BJ (cell line): ENCODE measurements around the gene ATP6V0E1. TPM values are rescaled to one million over a fixed set of nuclear protein-coding genes. Genes with fewer than 3 reads are reported as not detected.

Experiments used
- CTCF ChIA-PET: fragments of 350-600 bp; formaldehyde crosslinking; extraction: SDS; loops from one replicate; lab custom pipeline; 2021; ENCODE audit warnings: antibody characterized with exemption, inconsistent platforms; lab: Yijun Ruan, JAX
- POLR2A ChIA-PET: fragments of 300-600 bp; sonication (Branson Sonifier 250); formaldehyde crosslinking; extraction: SDS; loops from one replicate; lab custom pipeline; 2021; ENCODE audit warnings: antibody characterized with exemption; lab: Charles Lee
- DNase-seq: peaks from one replicate; pipeline ENCODE4 v3.0.0-alpha.2; 2011; ENCODE audit warnings: low read depth
- H3K27me3 ChIP-seq: 2 replicates; pipeline ENCODE4 v1.6.0; 2011; ENCODE audit warnings: low read length; ENCODE audit not compliant: control insufficient read depth, insufficient read depth
- H3K36me3 ChIP-seq: 2 replicates; pipeline ENCODE4 v1.5.1; 2011; ENCODE audit warnings: low read length; ENCODE audit not compliant: control insufficient read depth, insufficient read depth
- H3K4me3 ChIP-seq: 2 replicates; pipeline ENCODE4 v1.5.1; 2011; ENCODE audit warnings: low read depth, mild to moderate bottlenecking, control low read depth, low read length
- polyA plus RNA-seq: library from polyadenylated mRNA; depleted of rRNA; stranded (reverse); fragments of >200 nt; gene quantifications from 2 replicates; pipeline ENCODE4 v1.2.3, GENCODE V29; 2011
- TF ChIP-seq, protein P1 (sequence below): IDR thresholded peaks from 2 replicates; pipeline ENCODE4 v1.5.1; 2011; ENCODE audit warnings: low read depth, mild to moderate bottlenecking, control low read depth, inconsistent platforms, low read length, moderate library complexity; ENCODE audit not compliant: insufficient read depth

Gene ATP6V0E1
- polyA plus RNA-seq, 1 experiment: 491 TPM

DNA sequence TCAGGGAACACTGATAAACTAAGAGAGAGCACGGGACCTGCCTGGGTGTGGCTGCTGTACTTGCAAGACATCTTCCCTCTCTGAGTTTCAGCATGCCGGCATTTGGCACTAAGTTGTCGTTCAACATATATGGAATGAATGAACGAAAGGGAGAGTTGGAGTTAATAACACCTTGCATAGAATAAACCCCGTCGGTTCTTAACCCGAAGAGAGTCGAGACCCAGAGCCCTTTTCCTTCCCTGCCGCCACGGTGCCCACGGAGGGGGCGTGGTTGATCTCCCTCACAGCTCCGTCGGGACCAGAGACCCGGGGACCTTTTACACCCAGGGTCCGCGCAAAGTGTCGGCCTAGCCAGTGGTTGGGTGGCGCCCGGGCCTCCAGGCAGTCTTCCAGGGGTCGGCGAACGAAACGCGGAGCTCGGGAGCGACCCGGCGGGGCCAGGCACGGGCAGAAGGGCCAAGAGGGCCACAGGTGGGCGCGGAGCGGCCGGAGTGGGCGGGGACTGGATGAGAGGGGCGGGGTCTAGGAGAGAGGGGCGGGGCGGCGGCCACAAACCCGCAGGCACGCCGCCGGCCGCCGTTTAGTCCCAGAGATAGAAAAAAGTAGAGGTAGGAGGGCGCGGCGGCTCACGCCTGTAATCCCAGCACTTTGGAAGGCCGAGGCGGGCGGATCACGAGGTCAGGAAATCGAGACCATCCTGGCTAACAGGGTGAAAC is 25.1 kb upstream of the ATP6V0E1 start:
- DNase-seq: no peak
- TF ChIP-seq, protein P1, sequence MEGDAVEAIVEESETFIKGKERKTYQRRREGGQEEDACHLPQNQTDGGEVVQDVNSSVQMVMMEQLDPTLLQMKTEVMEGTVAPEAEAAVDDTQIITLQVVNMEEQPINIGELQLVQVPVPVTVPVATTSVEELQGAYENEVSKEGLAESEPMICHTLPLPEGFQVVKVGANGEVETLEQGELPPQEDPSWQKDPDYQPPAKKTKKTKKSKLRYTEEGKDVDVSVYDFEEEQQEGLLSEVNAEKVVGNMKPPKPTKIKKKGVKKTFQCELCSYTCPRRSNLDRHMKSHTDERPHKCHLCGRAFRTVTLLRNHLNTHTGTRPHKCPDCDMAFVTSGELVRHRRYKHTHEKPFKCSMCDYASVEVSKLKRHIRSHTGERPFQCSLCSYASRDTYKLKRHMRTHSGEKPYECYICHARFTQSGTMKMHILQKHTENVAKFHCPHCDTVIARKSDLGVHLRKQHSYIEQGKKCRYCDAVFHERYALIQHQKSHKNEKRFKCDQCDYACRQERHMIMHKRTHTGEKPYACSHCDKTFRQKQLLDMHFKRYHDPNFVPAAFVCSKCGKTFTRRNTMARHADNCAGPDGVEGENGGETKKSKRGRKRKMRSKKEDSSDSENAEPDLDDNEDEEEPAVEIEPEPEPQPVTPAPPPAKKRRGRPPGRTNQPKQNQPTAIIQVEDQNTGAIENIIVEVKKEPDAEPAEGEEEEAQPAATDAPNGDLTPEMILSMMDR: no peak
- no peaks in the 10 kb centered on the region; the same call in 1 of the 2 replicates for H3K36me3 ChIP-seq
- CTCF ChIA-PET: interaction anchor here (0.7 to 1.8 kb wide), 13 partner anchors 9 to 506 kb away, joined by 3 to 14 read pairs (median 5); partner anchors contain the start of gene ATP6V0E1
- no peaks in the 10 kb centered on the region for H3K27me3 ChIP-seq
- peak overlapping the region; percentile 94 for H3K4me3 ChIP-seq
- POLR2A ChIA-PET: interaction anchor here (0.7 kb wide), 1 partner anchor 205 kb away, joined by 3 read pairs; no protein-coding TSS in a partner anchor

DNA sequence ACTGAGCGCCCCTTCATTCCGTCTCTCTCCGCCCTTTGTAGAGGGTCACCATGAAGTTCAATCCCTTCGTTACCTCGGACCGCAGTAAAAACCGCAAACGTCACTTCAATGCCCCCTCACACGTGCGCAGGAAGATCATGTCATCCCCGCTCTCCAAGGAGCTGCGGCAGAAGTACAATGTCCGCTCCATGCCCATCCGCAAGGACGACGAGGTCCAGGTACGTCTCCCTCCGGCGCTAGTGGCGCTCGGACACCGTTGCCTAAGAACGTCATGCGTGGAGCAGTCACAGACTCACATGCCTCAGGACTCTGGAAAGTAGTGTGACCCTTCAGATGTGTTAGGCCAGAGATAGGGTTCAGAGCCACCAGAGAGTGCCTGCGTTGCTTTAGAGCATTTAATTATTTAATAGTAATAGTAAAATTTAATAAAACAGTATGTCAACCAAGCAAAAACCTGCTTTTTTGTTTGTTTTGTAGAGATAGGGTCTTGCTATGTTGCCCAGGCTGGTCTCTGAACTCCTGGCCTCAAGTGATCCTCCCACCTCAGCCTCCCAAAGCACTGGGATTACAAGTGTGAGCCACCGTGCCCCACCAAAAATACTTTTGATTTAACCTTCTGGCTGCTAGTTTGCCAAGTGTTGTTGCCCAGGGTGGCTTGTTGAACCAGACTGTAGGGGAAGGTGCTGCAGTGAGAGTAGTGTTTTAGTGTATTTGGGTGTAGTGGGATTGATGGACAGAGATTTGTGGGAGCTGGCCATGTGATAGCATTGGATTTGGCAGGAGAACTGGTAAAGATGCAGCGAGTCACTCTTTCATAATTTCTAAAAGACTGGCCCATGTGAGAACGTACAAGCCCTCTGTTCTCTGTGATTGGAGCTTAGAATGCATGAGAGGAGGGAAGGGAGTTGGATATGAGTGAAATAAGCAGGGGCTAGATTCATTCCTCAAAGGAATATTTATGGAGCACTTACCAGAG is 23.5 kb upstream of the ATP6V0E1 start:
- Histone ChIP-seq H3K27me3 (no peaks in the 10 kb centered on the region), H3K36me3 (no peaks in the 10 kb centered on the region; the same call in 1 of the 2 replicates), H3K4me3 (peak overlapping the region; percentile 94)
- ChIA-PET CTCF (interaction anchor here (0.6 to 2.4 kb wide), 20 partner anchors 8 to 508 kb away, joined by 3 to 16 read pairs (median 5); partner anchors contain the start of gene ATP6V0E1), POLR2A (no interaction called here)
- DNase-seq: no peak
- TF ChIP-seq, protein P1: no peak

DNA sequence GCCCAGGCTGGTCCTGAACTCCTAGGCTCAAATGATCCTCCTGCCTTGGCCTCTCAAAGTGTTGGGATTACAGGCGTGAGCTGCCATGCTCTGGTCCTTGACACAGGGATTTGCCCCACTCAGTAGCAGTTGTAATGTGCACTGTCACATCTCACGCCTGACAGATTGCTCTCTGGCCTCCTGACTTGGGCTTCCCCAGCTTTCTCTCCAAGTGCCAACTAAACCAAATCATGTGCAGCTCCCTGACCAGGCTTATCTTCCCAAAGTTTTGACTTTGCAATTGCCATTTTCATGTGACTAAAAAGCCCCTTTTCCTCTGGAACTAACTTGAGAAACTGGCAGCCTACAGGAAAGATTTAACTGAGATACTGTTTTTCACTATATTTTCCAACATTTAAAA is 13.7 kb upstream of the ATP6V0E1 start:
- Histone ChIP-seq H3K27me3 (no peaks in the 10 kb centered on the region), H3K4me3 (no peak overlapping the region), H3K36me3 (peaks cover 9% of the 10 kb centered on the region)
- POLR2A ChIA-PET: no interaction called here
- DNase-seq: no peak
- TF ChIP-seq, protein P1: no peak
- CTCF ChIA-PET: interaction anchor here (3.3 kb wide), 1 partner anchor 11 kb away, joined by 14 read pairs; the partner anchor contains the start of gene RPL26L1

DNA sequence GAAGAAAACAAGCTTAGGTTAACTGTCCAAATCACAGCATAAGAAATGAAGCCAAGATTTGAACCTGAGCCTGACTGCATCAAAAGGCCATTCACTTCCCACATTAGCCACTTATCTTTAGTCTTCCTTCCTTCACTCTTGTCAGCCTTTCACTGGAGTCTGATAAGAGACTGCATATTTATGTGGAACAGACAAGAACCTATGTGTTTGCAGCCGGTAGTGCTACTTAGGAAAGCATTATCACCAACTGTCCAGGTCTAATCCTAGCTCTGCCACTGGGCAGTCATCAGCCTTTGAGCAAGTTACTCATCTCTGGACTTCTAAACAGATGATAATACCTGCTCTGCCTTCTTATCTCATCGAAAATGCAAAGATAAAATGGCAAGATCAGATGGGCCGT is 12.1 kb upstream of the ATP6V0E1 start:
- H3K27me3 ChIP-seq: no peaks in the 10 kb centered on the region
- no peak for DNase-seq
- ChIA-PET POLR2A (interaction anchor here (0.7 kb wide), 1 partner anchor 41 kb away, joined by 5 read pairs; no protein-coding TSS in a partner anchor), CTCF (interaction anchor here (0.8 to 4.1 kb wide), 4 partner anchors 9 to 258 kb away, joined by 4 to 25 read pairs (median 10); partner anchors contain the start of genes ATP6V0E1 and RPL26L1)
- H3K4me3 ChIP-seq: no peak overlapping the region
- peaks cover 4% of the 10 kb centered on the region for H3K36me3 ChIP-seq
- TF ChIP-seq, protein P1: no peak
